CD4-positive, alpha-beta T cell treated with Interferon alpha-2 for 1 hour (primary cell): Measurements from ENCODE around the gene PINLYP.

Source experiments
- DNase-seq, 2 donors: peaks; one replicate each; pipeline ENCODE4 v3.0.0-alpha.2; 2020 to 2022

PINLYP gene

DNA sequence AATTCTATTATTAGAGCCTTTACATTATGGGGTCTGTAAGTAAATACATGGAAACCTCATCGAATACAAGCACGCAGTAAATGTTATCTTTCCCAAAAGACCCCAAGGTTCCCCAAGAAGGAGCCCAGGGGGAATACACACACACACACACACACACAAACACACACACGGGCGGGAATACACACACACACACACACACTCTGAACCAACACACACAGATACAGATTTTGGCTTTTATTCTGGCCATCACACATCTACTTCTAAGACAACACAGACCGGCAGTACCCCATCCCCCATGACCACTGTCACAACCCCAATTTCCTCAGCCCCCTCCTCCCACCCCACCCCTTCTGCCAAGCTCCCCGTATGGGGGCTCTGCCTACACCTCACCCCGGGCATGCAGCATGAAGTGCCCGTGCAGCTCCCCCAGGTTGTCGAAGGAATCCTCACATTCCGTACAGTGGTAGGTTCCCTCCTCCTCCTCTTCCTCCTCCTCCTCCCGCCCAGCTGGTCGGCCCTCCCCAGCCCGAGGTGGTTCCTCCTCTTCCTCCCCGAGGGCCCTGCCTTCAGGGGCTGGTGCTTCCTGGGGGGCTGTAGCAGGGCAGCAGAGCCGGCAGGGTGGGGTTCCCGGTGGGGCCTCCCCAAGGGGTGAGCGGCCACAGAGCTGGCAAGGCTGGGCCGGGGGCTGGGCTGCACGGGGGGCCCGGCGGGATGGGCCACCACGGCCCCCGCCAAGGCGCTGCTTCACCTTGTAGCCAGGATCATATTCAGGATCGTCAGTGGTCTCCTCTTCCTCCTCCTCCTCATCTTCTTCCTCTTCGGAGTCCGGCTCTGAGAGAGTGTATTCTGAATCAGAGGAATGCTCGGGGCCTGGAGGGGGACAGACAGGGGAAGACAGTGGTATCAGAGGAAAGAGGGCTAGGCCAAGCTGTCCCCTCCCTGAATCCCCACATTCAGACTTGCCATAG is 31.9 kb downstream of the PINLYP start:
- DNase-seq: no peak

- DNase-seq: no peak
These were observed 34.3 kb downstream of the PINLYP start for GRCh38 chr19:43609872-43610271.

- no peak for DNase-seq
These were observed 34.9 kb downstream of the PINLYP start for GRCh38 chr19:43610493-43610892.

- DNase-seq: no peak
These were observed 36.2 kb downstream of the PINLYP start, which contains the start of gene SRRM5 for GRCh38 chr19:43611788-43612187. Gene SRRM5 (plus strand): TSS chr19:43612088. CDS start chr19:43612122, 34 bp downstream.

DNA sequence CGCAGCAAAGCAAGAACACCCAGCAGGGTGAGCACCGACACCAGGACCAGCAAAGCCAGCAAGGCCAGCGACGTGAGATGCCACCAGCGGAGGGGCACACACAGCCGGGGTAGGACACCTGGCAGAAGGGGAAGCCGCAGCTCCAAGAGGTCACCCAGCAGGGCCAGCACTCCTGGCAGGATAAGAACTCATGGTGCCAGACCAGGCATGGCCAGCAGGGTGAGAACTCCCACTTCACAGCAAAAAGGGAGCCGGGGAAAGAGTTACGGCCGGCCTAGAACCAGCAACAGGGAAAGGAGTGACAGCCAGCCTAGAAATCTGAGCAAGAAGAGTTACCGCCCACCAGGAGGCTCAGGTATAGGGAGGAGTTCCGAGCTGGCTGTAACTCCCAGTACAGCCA is 36.8 kb downstream of the PINLYP start:
- no peak for DNase-seq

DNA sequence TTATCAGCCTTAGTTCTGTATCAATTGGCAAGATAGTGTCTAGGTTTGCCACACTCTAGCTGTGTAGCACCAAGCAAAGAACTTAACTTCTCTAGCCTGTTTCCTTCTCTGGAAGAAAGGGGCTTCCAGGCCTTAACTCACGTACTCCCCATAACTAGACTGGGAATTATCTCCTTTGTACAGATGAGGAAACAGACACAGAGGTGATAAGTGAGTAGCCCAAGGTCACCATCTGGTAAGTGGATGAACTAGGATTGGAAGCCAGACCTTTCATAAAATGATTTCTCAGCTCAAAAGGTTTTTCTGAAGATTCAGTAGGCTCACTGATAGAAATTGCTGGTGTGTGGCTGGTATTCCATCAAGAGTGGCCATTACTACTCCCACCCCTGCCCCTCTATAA is 40.7 kb downstream of the PINLYP start:
- no peak for DNase-seq

DNA sequence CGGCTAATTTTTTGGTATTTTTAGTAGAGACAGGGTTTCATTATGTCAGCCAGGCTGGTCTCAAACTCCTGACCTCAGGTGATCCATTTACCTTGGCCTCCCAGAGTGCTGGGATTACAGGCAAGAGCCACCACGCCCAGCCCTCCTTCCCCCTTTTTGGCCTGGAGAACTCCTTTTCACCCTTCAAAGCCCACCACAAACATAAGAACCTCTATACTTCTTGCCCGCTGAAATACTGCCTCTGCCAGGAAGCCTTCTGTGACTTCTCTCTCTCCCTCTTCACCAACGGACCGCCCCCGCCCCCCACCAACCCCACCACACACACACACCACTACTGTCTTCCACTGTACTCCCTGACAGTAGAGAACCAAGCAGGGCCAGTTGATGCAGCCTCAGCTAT is 41.4 kb downstream of the PINLYP start:
- no peak for DNase-seq

DNA sequence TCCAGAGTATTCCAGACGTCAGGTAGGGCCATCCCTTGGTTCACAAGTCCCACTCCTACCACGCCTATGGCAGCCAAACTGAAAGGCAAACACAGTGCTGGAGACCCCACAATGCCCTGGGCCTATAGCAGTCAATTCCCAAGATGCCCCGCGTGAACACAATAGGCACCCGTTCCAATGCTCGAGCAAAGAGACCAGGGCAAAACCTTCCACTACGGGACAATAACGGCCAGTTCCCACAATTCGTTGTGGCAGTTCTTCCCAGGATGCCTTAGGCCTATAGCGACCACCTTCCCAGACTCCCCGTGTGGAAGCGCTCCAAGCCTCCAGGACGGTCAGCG is 43.3 kb downstream of the PINLYP start:
- DNase-seq: peak; percentile 18 to 44

GRCh38 chr19:43619262-43620060 is 43.9 kb downstream of the PINLYP start, which contains the start of gene ZNF428:
Gene ZNF428 (minus strand): TSS chr19:43619629. CDS start chr19:43614304, 5,325 bp downstream.
- peak; percentile 89 to 92 for DNase-seq

DNA sequence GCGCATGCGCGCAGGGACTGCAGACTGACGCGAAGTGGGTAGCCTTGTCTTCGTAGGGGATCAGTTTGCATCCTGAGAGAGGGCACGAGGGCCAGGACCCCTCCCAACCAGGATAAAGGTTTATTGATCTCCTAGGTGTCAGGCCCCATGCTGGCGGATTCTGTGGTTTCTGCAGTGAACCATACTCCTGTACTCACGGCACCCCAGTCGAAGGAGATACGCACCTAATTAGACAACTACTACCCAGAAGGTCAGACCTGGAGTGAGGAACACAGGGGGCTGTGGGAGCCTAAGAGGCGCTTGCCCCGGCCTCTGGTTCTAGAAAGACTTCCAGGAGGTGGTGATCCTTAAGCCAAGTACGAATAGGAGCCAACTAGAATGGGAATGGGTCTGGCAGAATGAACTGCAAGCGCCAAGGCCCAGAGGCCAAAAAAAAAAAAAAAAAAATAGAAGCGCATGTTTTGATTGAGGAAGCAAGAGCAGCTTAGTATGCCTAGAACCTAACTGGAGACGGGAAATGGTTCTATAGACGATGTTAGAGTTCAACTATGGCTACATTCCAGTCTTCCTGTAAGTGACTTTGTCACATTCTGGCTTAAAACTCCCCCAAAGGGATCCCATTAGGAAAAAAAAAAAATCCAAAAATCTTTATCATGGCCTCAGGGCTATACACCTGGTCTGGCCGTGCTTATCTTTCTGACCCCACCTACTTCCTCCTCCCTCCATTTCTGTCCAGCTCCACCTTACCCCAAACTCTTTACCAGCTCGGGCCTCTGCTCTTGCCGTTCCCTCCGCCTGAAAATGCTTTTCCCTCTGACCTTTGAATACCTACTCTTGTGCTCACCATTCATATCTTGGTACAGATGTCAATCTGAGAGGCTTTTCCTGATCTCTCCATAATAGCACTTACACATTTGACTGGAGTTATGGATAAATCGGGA is 44.7 kb downstream of the PINLYP start:
- peak in 1 of 2 donors; percentile 88 for DNase-seq

- DNase-seq: no peak
These were observed 46.5 kb downstream of the PINLYP start for GRCh38 chr19:43622070-43622469.

- DNase-seq: no peak
These were observed 47.4 kb downstream of the PINLYP start for GRCh38 chr19:43622956-43623355.

DNA sequence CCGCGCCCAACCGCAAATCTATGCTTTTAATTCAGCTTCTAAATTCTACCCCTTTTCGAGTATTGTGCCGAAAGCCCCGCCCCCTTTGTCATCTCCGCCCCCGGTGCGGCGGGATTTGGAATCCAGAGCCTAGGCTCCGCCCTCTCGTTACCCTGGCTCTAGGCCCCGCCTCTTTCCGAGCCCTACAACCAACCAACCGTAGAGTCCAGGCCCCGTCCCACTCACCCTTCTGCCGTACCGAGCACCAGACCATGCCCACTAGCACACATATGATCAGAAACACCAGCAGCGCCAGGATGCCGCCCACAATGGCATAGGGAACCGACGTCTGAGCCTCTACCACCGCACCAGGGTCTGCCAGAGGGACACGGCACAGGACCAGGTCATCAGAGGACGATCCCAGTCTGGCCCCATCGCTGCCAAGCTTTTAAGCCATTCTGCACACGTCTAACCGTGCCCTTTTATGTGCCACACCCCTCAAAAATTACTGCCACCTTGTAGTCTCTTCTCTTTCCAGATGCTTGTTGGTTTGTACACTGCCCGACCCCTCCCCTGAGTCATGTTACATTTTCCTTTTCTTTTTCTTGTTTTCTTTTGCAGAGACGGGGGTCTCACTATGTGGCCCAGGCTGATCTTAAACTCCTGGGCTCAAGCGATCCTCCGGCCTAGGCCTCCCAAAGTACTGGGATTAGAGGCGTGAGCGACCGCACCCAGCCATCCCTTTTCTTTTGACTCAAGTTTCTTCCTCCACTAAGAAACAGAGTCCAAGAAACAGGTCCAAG is 48.5 kb downstream of the PINLYP start:
- peak in 1 of 2 donors; percentile 21 for DNase-seq

- peak; percentile 87 to 89 for DNase-seq
These were observed 49.3 kb downstream of the PINLYP start for GRCh38 chr19:43624933-43625332.

DNA sequence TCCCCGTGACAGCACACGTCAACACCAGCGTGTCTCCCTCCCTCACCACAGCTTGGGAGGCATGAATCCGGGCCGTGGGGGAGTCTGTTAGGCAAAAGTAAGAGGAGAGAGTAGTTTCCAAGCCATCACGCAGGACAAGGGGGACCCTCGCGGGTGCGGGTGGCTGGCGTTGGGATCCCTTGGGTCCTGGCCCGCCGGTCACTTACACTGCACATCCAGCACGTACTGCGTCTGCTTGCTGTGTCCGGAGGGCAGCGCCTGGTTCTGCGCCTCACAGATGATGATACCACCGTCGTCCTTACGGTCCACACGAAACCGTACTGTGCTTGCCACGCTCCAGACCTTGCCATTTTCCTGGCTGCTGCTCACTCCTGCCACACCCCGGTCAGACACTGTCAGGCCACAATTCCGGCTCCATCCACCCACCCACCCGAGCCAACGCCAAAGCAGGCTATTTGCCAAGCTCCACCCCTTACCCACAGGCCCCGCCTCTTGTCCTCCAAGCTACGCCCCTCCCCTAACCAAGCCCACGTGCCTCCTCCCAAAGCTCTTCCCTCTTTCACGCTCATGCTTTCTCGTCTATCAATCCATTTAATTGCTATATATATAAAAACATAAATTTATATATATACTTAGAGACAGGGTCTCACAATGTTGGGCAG is 50.4 kb downstream of the PINLYP start:
- peak in 1 of 2 donors; percentile 9 for DNase-seq

- DNase-seq: no peak
These were observed 51.2 kb downstream of the PINLYP start for GRCh38 chr19:43626838-43627237.

DNA sequence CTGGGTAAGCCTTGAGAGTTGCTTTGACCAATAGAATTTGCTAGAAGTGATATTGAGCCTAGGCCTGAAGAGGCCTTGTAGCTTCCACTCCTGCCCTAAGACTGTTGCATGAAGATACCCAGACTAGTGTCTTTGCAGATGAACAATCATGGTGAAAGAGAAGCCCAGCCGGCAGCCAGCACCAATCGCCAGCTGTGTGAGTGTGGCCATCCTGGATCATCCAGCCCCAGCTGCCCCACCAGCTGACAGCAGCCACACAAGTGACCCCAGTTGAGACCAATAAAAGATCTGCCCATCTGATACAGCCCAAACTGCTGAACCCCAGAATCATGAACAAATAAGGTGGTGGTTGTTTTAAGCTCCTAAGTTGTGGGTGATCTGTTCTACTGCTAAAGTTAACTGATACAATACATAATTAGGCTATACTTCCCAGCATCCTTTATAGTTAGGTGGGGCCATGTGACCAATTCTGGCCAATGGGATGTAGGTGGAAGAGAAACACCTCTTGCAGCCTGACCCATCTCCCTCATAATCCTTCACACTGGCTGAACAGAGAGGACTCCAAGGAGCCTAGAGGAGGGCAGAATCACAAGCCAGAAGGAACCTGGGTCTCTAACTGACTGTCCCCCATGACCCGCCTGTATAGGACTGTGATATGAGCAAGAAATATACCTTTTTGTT is 53.2 kb downstream of the PINLYP start:
- no peak for DNase-seq

GRCh38 chr19:43631491-43631890 is 55.9 kb downstream of the PINLYP start:
- DNase-seq: no peak
